Stimulated activated naive CD4-positive, alpha-beta T cell treated with Interleukin-2 at 50 U/mL for 16 hours (primary cell): ENCODE data around the gene C22orf15.

Experiments used
- DNase-seq: peaks from one replicate; lab custom pipeline; 2025; lab: John Stamatoyannopoulos, UW

Gene C22orf15

DNA sequence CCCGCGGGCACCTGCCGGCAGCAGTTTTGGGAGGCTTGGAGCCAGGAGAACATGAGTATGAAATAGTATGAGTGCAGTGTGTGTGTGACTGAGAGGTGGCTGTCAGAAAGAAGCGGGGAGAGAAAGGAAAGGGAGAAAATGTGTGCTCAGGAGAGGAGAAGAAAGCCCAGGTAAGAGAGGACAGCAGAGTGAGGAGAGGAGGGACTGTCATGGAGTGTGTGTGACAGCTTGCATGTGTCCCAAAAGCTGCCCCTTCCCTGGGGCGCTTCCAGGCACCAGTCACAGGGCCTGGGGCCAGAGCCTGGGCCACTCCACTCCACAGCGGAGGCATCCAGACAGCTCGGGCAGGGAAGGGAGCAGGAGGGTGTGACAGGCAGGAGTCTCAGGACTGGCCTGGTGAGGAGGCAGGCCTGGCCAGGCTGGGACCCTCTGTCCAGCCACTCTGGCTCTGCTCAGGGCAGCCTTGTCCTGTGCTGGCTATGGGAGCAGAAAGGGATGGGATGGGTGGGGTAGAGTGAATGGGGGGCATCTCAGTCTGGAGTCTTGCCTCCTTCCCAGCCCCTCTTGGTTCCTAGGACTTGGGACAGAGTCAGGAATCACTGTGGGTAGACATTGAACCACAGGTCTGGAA, 10.8 kb downstream of the C22orf15 start:
- no peak for DNase-seq

GRCh38 chr22:23774114-23774921, 11.5 kb downstream of the C22orf15 start:
- no peak for DNase-seq

GRCh38 chr22:23774922-23775436, 12.2 kb downstream of the C22orf15 start:
- no peak for DNase-seq

DNA sequence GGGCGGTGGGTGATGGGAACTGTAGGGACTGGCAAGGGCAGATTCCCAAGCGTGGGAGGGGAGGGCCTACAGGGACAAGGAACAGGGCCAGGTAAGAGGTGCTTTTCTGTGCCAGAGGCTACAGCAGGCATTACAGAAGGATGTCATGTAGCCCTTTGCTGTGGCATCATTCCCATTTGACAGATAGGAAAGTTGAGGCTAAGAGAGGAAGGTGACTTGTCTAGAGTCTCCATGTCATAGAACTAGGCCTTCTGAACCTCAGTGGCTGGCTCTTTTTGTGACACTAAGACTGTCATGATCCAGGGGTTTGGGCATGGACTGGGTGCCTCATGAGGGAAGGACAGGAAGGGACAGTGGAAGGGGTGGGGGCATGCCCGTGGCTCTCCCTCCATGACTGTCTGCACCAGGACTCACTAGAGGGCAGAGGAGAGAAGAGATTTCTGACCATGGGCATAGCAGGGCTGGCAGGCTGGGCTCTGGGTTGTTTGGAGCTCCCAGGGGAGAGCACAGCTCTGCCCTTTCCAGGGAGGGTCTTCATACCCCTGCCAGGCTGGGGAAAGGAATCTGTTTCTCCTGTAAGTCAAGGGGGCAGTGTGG, 13.1 kb downstream of the C22orf15 start:
- DNase-seq: no peak

DNA sequence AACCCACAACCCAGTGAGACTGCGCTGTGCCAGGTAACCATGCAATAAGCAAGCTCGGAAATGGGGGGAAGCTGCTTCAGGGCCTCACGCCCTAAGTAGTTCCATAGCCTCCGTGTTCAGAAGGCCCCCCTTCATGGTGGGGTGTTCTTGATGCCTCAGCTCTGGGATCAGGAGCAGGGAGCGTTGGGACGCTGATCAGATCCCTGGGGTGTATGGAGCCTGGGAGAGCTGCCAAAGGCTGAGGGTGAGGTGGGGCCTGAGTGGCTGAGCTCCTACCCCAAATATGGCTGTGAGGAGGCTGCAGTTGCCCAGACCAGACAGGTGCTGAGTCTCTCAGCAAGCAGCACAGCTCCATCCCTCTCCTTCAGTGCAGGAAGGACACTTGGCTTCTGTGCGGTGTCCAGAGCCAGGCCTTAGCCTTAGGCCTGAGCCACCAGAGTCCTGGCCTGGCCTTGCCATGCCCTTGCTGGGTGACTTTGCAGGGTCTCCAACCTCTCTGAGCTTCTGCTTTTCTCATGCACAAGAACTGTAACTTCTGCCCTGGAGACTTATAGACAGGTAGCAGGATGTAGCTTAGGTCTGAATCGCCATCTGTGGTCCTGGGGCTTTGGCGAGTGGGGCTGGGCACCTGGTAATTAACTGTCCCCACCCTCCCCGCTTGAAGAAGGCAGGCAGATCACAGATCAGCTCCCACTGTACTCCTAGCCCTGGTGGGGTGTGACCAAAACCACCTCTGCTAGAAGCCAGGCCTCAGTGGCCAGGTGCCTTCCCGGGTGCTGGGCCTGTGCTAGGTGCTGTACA, 15.2 kb downstream of the C22orf15 start:
- DNase-seq: no peak

GRCh38 chr22:23778577-23778900, 15.7 kb downstream of the C22orf15 start:
- no peak for DNase-seq

DNA sequence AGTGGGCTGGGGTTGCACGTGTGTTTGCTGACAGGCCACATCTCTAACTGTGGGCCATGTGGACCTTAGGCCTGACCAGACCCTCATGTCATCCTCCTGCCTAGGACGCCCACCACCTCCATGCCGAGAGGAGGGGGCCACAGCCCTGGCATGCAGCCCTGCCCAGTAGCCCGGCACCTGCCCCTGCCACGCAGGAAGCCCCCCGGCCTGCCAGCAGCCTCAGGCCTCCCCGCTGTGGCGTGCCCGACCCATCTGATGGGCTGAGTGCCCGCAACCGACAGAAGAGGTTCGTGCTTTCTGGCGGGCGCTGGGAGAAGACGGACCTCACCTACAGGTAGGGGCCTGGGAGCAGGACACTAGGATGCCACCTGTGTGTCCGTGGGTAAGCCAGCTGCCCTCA, 16.3 kb downstream of the C22orf15 start:
- no peak for DNase-seq

DNA sequence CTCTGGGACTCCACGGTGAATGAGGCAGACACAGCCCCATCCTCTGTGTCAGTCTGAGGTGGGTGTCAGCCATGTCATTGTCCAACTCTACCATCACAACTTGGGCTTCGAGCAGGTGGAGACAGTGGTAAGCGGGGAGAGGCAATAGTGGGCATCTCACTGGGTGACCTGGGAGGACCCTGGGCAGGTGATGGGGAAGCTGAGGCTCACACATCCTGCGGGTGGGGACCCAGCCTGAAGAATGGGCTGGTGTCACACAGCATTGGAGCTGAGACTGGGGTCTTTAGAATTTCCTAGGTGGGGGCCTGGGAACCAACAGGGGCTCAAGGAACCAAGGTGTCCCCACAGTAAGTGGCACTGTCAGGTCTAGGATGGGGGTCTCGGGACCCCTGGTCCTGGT, 16.9 kb downstream of the C22orf15 start:
- no peak for DNase-seq

GRCh38 chr22:23780146-23780748, 17.5 kb downstream of the C22orf15 start:
- DNase-seq: no peak

GRCh38 chr22:23781065-23781464, 18.3 kb downstream of the C22orf15 start:
- no peak for DNase-seq

DNA sequence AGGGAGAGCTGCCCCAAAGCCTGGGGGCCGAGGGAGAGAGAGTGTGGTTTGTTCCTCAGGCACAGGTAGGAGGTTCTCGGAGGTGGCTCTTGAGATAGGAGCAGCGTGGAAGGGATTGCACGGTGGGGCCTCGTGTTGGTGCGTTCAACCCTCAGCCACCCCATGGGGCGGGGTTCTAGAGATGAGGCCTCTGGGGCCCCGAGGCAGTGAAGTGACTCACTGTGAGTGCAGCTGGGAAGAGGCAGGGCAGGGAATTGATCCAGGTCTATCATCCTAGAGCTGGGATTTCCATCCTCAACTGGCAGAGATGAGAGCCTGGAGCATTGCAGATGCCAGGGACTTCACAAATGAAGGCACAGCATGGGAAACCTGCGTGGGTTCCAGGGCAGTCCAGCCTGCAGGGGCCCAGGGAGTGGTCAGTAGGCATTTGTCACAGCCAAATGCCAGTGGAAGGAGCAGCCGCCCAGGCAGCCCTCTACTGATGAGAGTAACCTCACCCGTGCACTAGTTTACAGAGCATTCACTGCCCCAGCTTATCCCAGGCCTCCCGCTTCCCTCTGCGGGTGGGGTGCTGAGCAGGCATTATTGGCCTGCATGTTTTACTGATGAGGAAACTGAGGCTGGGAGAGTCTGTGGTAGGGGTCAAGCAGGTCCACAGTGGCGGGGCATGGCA, 18.9 kb downstream of the C22orf15 start:
- no peak for DNase-seq

DNA sequence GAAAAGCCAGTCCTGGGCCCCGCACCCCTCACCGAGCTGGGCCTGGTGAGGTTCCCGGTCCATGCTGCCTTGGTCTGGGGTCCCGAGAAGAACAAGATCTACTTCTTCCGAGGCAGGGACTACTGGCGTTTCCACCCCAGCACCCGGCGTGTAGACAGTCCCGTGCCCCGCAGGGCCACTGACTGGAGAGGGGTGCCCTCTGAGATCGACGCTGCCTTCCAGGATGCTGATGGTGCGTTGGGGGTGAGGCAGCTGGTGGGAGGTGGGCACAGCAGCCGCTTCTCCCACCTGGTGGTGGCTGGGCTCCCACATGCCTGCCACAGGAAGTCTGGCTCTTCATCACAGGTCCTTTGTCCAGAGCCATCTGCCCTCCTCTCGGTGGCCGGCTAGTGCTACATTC, 19.5 kb downstream of the C22orf15 start:
- DNase-seq: no peak

GRCh38 chr22:23782703-23783102, 19.9 kb downstream of the C22orf15 start:
- DNase-seq: no peak

DNA sequence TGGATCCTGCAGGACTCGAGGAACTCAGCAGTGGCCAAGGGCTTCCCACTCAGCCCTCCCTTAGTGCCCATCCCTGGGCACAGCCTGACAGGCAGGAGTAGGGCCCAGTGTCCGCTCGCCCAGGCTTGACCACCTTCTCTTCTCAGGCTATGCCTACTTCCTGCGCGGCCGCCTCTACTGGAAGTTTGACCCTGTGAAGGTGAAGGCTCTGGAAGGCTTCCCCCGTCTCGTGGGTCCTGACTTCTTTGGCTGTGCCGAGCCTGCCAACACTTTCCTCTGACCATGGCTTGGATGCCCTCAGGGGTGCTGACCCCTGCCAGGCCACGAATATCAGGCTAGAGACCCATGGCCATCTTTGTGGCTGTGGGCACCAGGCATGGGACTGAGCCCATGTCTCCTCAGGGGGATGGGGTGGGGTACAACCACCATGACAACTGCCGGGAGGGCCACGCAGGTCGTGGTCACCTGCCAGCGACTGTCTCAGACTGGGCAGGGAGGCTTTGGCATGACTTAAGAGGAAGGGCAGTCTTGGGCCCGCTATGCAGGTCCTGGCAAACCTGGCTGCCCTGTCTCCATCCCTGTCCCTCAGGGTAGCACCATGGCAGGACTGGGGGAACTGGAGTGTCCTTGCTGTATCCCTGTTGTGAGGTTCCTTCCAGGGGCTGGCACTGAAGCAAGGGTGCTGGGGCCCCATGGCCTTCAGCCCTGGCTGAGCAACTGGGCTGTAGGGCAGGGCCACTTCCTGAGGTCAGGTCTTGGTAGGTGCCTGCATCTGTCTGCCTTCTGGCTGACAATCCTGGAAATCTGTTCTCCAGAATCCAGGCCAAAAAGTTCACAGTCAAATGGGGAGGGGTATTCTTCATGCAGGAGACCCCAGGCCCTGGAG, 20.7 kb downstream of the C22orf15 start:
- DNase-seq: no peak

GRCh38 chr22:23784215-23784732, 21.5 kb downstream of the C22orf15 start:
- DNase-seq: no peak

GRCh38 chr22:23786261-23786710, 23.5 kb downstream of the C22orf15 start:
- DNase-seq: no peak

- peak; percentile 83 for DNase-seq
Measured at GRCh38 chr22:23786752-23787599, 24.2 kb downstream of the C22orf15 start, which contains the start of gene SMARCB1. Gene SMARCB1 (plus strand): TSS chr22:23786966. CDS start chr22:23787170, 204 bp downstream.

DNA sequence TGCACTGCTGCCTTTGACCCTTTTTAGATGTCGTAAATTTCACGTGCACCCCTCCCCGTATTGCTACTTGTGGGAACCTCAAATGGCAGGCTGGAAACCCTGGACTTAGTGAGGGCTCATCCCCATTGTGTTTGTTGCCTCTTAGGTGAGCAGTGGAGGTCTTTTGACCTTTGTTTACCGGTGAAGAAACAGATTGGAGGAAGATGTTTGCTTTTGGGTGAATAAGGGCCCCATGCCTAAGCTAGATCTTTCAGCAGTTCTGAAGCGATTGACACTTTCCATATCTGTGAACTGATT, 24.8 kb downstream of the C22orf15 start:
- DNase-seq: no peak

DNA sequence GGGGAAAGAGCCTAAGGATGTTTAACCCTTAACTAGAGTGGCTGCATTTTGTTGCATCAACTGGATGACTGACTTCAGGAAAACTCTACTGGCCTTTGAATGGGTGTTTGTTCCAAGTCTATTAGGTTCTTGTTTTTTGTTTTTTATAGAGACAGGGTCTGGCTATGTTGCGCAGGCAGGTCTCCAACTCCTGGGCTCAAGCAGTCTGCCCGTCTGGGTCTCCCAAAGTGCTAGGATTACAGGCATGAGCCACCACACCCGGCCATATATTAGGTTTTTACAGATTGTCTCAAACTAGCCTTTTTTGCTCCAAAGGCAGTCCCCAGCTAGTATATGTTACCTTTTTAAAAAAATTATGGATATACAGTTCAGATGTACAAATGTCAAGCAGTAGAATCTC, 25.1 kb downstream of the C22orf15 start:
- DNase-seq: no peak
